Calu3 (cell line): ENCODE results near the gene GALC. TPM values are rescaled to one million over a fixed set of nuclear protein-coding genes. Genes with fewer than 3 reads are reported as not detected.

ENCODE experiments used
- BruUV-seq: library from RNA; stranded (reverse); fragments of 400-500 nt; replicated peaks from 2 replicates; lab custom pipeline; 2021; lab: Mats Ljungman, UMichigan
- CTCF ChIA-PET: fragments of 300-600 bp; sonication (Branson Sonifier 250); formaldehyde crosslinking; loops from one replicate; lab custom pipeline; 2022; ENCODE audit warnings: antibody characterized with exemption; lab: Charles Lee
- DNase-seq: peaks from one replicate; pipeline ENCODE4 v3.0.0; 2022
- H3K27ac Mint-ChIP-seq: one replicate; pipeline ENCODE4 v1.8.0; 2022; ENCODE audit warnings: mixed read lengths; ENCODE audit not compliant: unreplicated experiment
- H3K27me3 Mint-ChIP-seq: one replicate; pipeline ENCODE4 v1.8.0; 2022; ENCODE audit warnings: mixed read lengths; ENCODE audit not compliant: unreplicated experiment
- H3K36me3 Mint-ChIP-seq: one replicate; pipeline ENCODE4 v1.8.0; 2022; ENCODE audit warnings: mild to moderate bottlenecking, moderate library complexity, mixed read lengths; ENCODE audit not compliant: insufficient read depth, unreplicated experiment
- H3K4me1 Mint-ChIP-seq: one replicate; pipeline ENCODE4 v1.8.0; 2022; ENCODE audit warnings: mild to moderate bottlenecking, low read depth, mixed read lengths; ENCODE audit not compliant: unreplicated experiment
- H3K4me3 Mint-ChIP-seq: one replicate; pipeline ENCODE4 v1.8.0; 2022; ENCODE audit warnings: mild to moderate bottlenecking, low read depth, moderate library complexity, mixed read lengths; ENCODE audit not compliant: unreplicated experiment
- H3K9me3 Mint-ChIP-seq: one replicate; pipeline ENCODE4 v1.8.0; 2022; ENCODE audit warnings: low read depth, mixed read lengths; ENCODE audit not compliant: unreplicated experiment
- CTCF ChIP-seq: fragments of 200-600 bp; IDR thresholded peaks from one replicate; pipeline ENCODE4 v1.8.0; 2022; ENCODE audit warnings: antibody characterized with exemption; ENCODE audit not compliant: unreplicated experiment
- intact Hi-C: fragments of 100-400 bp; cut with micrococcal nuclease; formaldehyde crosslinking; loops from one replicate; pipeline ENCODE4 v1.10.0; 2022; ENCODE audit not compliant: unreplicated experiment
- total RNA-seq: library from RNA; stranded (reverse); gene quantifications from 2 replicates; pipeline ENCODE4 v1.2.3, GENCODE V29; 2022

The GALC gene
- total RNA-seq, 1 experiment from 2014 or later = 19.3 TPM

- peaks cover 3% of the 10 kb centered on the region for H3K36me3 Mint-ChIP-seq
These were observed 32.8 kb downstream of the GALC start for GRCh38 chr14:87960013-87960787.

GRCh38 chr14:87955501-87955900, 37.5 kb downstream of the GALC start:
- no TSS peak for BruUV-seq
- Mint-ChIP-seq H3K27ac (no peak overlapping the region), H3K4me1 (no peaks in the 10 kb centered on the region), H3K4me3 (no peak overlapping the region), H3K9me3 (peaks cover 3% of the 10 kb centered on the region), H3K36me3 (no peaks in the 10 kb centered on the region), H3K27me3 (no peaks in the 10 kb centered on the region)
- CTCF ChIA-PET = no interaction called here
- no peak for DNase-seq
- TF ChIP-seq CTCF = no peak
- intact Hi-C loops = no loop called here

More at GRCh38 chr14:87960013-87960787, 32.8 kb downstream of the GALC start:
- intact Hi-C loops = no loop called here
- no peak for TF ChIP-seq CTCF
- BruUV-seq = no TSS peak
- Mint-ChIP-seq H3K9me3 (peaks cover 3% of the 10 kb centered on the region), H3K27me3 (no peaks in the 10 kb centered on the region), H3K27ac (no peak overlapping the region), H3K4me1 (no peaks in the 10 kb centered on the region), H3K4me3 (no peak overlapping the region)
- DNase-seq = no peak
- CTCF ChIA-PET = no interaction called here

GRCh38 chr14:87952307-87953094, 40.5 kb downstream of the GALC start:
- no TSS peak for BruUV-seq

More at GRCh38 chr14:87952307-87953094, 40.5 kb downstream of the GALC start:
- Mint-ChIP-seq H3K4me1 (no peaks in the 10 kb centered on the region), H3K27ac (no peak overlapping the region), H3K27me3 (no peaks in the 10 kb centered on the region), H3K9me3 (no peaks in the 10 kb centered on the region), H3K4me3 (no peak overlapping the region), H3K36me3 (no peaks in the 10 kb centered on the region)
- no peak for TF ChIP-seq CTCF
- intact Hi-C loops = no loop called here
- DNase-seq = no peak
- CTCF ChIA-PET = no interaction called here
